ENCODE data around the gene CTDSPL.
A peak's percentile ranks its signal among the peaks of the same experiment; 100 is the strongest.

The CTDSPL gene

GRCh38 chr3:37862219-37862902, 681 bp downstream of the CTDSPL start (continued):
- 0 out of 2 replicates have a peak, but pooled peaks have one; percentile 16 for TF ChIP-seq SP7 (tag by site-specific recombination; IDR thresholded peaks at IDR 0.05)
- no peak for TF ChIP-seq ZEB2 (tag by site-specific recombination; IDR thresholded peaks at IDR 0.05)
- TF ChIP-seq PATZ1 (tag by site-specific recombination; IDR thresholded peaks at IDR 0.05): peak; percentile 42; the same call in 1 of the 2 replicates
- no peak for TF ChIP-seq ZNF146 (tag by site-specific recombination; IDR thresholded peaks at IDR 0.05)
- TF ChIP-seq ZNF221 (tag by site-specific recombination; IDR thresholded peaks at IDR 0.05; ENCODE audit: borderline replicate concordance): no peak
- TF ChIP-seq ZBTB1 (tag by site-specific recombination; IDR thresholded peaks at IDR 0.05): no peak
- no peak for TF ChIP-seq ZNF660 (tag by site-specific recombination; IDR thresholded peaks at IDR 0.05)
- TF ChIP-seq ZNF549 (tag by site-specific recombination; IDR thresholded peaks at IDR 0.05): no peak
- 0 out of 2 replicates have a peak, but pooled peaks have one; percentile 21 for TF ChIP-seq ZNF692 (tag by site-specific recombination; IDR thresholded peaks at IDR 0.05)
- TF ChIP-seq ZSCAN4 (tag by site-specific recombination; IDR thresholded peaks at IDR 0.05): peak; percentile 97
- TF ChIP-seq ZNF624 (tag by site-specific recombination; IDR thresholded peaks at IDR 0.05): no peak
- TF ChIP-seq ZBTB6 (tag by site-specific recombination; IDR thresholded peaks at IDR 0.05): no peak
- no peak for TF ChIP-seq ZNF677 (tag by site-specific recombination; IDR thresholded peaks at IDR 0.05)
- TF ChIP-seq ZNF398 (tag by site-specific recombination; IDR thresholded peaks at IDR 0.05): peak; percentile 37
- no peak for TF ChIP-seq WT1 (tag by site-specific recombination; IDR thresholded peaks at IDR 0.05)
- TF ChIP-seq KLF8 (tag by site-specific recombination; IDR thresholded peaks at IDR 0.05): peak; percentile 19; the same call in 1 of the 2 replicates
- TF ChIP-seq GLIS1 (tag by site-specific recombination; IDR thresholded peaks at IDR 0.05): peak; percentile 54
- TF ChIP-seq YY1 (tag by site-specific recombination; IDR thresholded peaks at IDR 0.05): no peak
- no peak; the same call in 1 of the 2 replicates for TF ChIP-seq KLF17 (tag by site-specific recombination; IDR thresholded peaks at IDR 0.05)
- peak; percentile 44 for TF ChIP-seq ZIC2 (tag by site-specific recombination; IDR thresholded peaks at IDR 0.05)
- no peak for TF ChIP-seq ZNF488 (tag by site-specific recombination; IDR thresholded peaks at IDR 0.05)
- no peak for TF ChIP-seq ZNF658 (tag by site-specific recombination; IDR thresholded peaks at IDR 0.05)
- TF ChIP-seq ZFHX2 (tag by site-specific recombination; conservative IDR thresholded peaks at IDR 0.05): peak; percentile 93
- no peak for TF ChIP-seq TSHZ1 (tag by site-specific recombination; IDR thresholded peaks at IDR 0.05; ENCODE audit: borderline replicate concordance)
- no peak for TF ChIP-seq ZNF175 (tag by site-specific recombination; IDR thresholded peaks at IDR 0.05)
- no peak for TF ChIP-seq ZNF623 (tag by site-specific recombination; IDR thresholded peaks at IDR 0.05)
- TF ChIP-seq ZSCAN16 (tag by site-specific recombination; IDR thresholded peaks at IDR 0.05): no peak
